Endodermal cell (in vitro differentiated cells): ENCODE results near the gene TMTC4. TPM values are rescaled to one million over a fixed set of nuclear protein-coding genes. Genes with fewer than 3 reads are reported as not detected.

Experiments
- DNase-seq: peaks from one replicate; pipeline ENCODE4 v3.0.0-alpha.2; 2017
- H3K27ac ChIP-seq: 2 replicates; pipeline ENCODE4 v1.5.1; 2013; ENCODE audit warnings: mild to moderate bottlenecking, low read depth, low read length, moderate library complexity
- H3K27me3 ChIP-seq: 2 replicates; pipeline ENCODE4 v1.6.1; 2013; ENCODE audit warnings: mild to moderate bottlenecking, low read length, moderate library complexity; ENCODE audit not compliant: insufficient read depth, control insufficient read depth, poor library complexity, severe bottlenecking
- H3K36me3 ChIP-seq: 2 replicates; pipeline ENCODE4 v1.7.0; 2013; ENCODE audit warnings: mild to moderate bottlenecking, low read length, moderate library complexity; ENCODE audit not compliant: control insufficient read depth, insufficient read depth
- H3K4me1 ChIP-seq: one replicate; pipeline ENCODE4 v1.7.0; 2013; ENCODE audit warnings: low read length; ENCODE audit not compliant: control insufficient read depth, insufficient read depth
- H3K4me3 ChIP-seq: 2 replicates; pipeline ENCODE4 v1.5.1; 2013; ENCODE audit warnings: mild to moderate bottlenecking, low read length, moderate library complexity
- H3K9ac ChIP-seq: 2 replicates; pipeline ENCODE4 v1.6.1; 2013; ENCODE audit warnings: mild to moderate bottlenecking, low read length, moderate library complexity; ENCODE audit not compliant: poor library complexity, severe bottlenecking; ENCODE audit errors: extremely low read depth
- H3K9me3 ChIP-seq: 2 replicates; pipeline ENCODE4 v1.6.1; 2013; ENCODE audit warnings: mild to moderate bottlenecking, low read length, moderate library complexity; ENCODE audit not compliant: control insufficient read depth
- H3K27ac Mint-ChIP-seq: 2 replicates; pipeline ENCODE4 v1.8.0; 2020; ENCODE audit warnings: mixed read lengths
- H3K27me3 Mint-ChIP-seq: 2 replicates; pipeline ENCODE4 v1.8.0; 2021; ENCODE audit warnings: mild to moderate bottlenecking, mixed read lengths; ENCODE audit not compliant: insufficient read depth
- H3K36me3 Mint-ChIP-seq: 2 replicates; pipeline ENCODE4 v1.8.0; 2020; ENCODE audit warnings: low read depth, mixed read lengths
- H3K4me1 Mint-ChIP-seq: 2 replicates; pipeline ENCODE4 v1.8.0; 2020; ENCODE audit warnings: mixed read lengths
- H3K4me3 Mint-ChIP-seq: 2 replicates; pipeline ENCODE4 v1.8.0; 2020; ENCODE audit warnings: mild to moderate bottlenecking, moderate library complexity, mixed read lengths
- H3K9me3 Mint-ChIP-seq: 2 replicates; pipeline ENCODE4 v1.8.0; 2020; ENCODE audit warnings: mild to moderate bottlenecking, mixed read lengths
- CTCF ChIP-seq: fragments of 200-600 bp; sonication (generic); conservative IDR thresholded peaks from 2 replicates; pipeline ENCODE4 v1.5.0; 2021; ENCODE audit warnings: antibody characterized with exemption, mild to moderate bottlenecking
- WGBS, 2 experiments: methylation state at CpG; one replicate each; pipeline versions ENCODE4 v1.1.5 to v1.1.7; 2013; ENCODE audit warnings: missing lambda C conversion rate in 2 of 2, mixed read lengths in 1 of 2; ENCODE audit not compliant: insufficient coverage in 1 of 2, insufficient read length in 1 of 2; 5-methylcytosine and 5-hydroxymethylcytosine counted together
- total RNA-seq, 2 donors: library from RNA; stranded (reverse); fragmentation: NEBNext Ultra II Directional in 1 of 2; extraction: Animal tissue kit (Norgen Biotek cat#: 25700) in 1 of 2; gene quantifications; 2 replicates in 1 of 2; 3 replicates in 1 of 2; pipeline ENCODE4 v1.2.1, GENCODE V29; 2021

TMTC4 gene
- total RNA-seq, 2 donors from 2014 or later = 29.8 to 40.0 TPM

- Mint-ChIP-seq H3K4me3 (no peak overlapping the region), H3K27ac (no peak overlapping the region)
- WGBS, 2 experiments = 94 to 100% methylated on average over 3 to 7 of the region's 7 CpGs
Measured at GRCh38 chr13:100715604-100716003, 41.0 kb upstream of the TMTC4 start.

DNA sequence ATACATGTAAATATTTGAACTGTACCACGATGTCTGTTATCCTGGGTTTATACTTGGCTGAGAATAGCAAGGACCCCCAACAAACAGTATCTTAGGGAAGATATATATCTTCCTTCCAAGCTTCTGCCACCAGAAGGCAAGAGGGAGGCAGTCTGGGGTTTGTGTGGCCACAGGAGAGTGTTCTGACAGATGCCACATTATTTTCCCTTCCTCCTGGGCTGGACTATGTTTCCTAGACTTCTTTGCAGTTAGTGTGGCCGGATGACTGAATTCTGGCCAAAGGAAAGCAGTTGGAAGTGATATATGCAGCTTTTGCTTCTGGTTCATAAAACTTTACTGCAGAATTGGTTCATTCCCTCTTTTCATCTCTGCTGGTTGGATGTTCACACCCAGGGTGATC is 39.9 kb upstream of the TMTC4 start:
- 93% methylated on average over 2 of the region's 2 CpGs; no CpG with 5 or more reads in 1 of the 2 experiments for WGBS, 2 experiments

More at GRCh38 chr13:100715604-100716003, 41.0 kb upstream of the TMTC4 start:
- DNase-seq = no peak
- Histone ChIP-seq H3K4me1 (no peaks in the 10 kb centered on the region), H3K9me3 (peaks cover 14% of the 10 kb centered on the region), H3K4me3 (no peak overlapping the region), H3K9ac (no peak overlapping the region), H3K27ac (no peak overlapping the region), H3K36me3 (no peaks in the 10 kb centered on the region), H3K27me3 (no peaks in the 10 kb centered on the region)
- Mint-ChIP-seq H3K4me1 (no peaks in the 10 kb centered on the region), H3K36me3 (no peaks in the 10 kb centered on the region), H3K9me3 (peaks cover 4% of the 10 kb centered on the region), H3K27me3 (no peaks in the 10 kb centered on the region)
- no peak for TF ChIP-seq CTCF

GRCh38 chr13:100710176-100710575 is 35.6 kb upstream of the TMTC4 start:
- Mint-ChIP-seq H3K36me3 (no peaks in the 10 kb centered on the region), H3K4me1 (no peaks in the 10 kb centered on the region), H3K27me3 (no peaks in the 10 kb centered on the region), H3K9me3 (no peaks in the 10 kb centered on the region), H3K4me3 (no peak overlapping the region), H3K27ac (no peak overlapping the region)
- H3K27ac ChIP-seq = no peak overlapping the region
- peaks cover 3% of the 10 kb centered on the region for H3K4me1 ChIP-seq
- WGBS, 2 experiments = 92 to 100% methylated on average over 3 to 5 of the region's 5 CpGs
- no peak overlapping the region for H3K9ac ChIP-seq
- no peaks in the 10 kb centered on the region for H3K9me3 ChIP-seq
- no peak for TF ChIP-seq CTCF
- no peak overlapping the region for H3K4me3 ChIP-seq
- no peaks in the 10 kb centered on the region for H3K36me3 ChIP-seq
- no peaks in the 10 kb centered on the region for H3K27me3 ChIP-seq
- no peak for DNase-seq

More for the DNA sequence above, 39.9 kb upstream of the TMTC4 start:
- DNase-seq = no peak
- H3K4me3 Mint-ChIP-seq = no peak overlapping the region
- no peak for TF ChIP-seq CTCF
- Histone ChIP-seq H3K27ac (no peak overlapping the region), H3K4me3 (no peak overlapping the region), H3K27me3 (no peaks in the 10 kb centered on the region), H3K4me1 (no peaks in the 10 kb centered on the region), H3K36me3 (no peaks in the 10 kb centered on the region), H3K9me3 (peaks cover 2% of the 10 kb centered on the region), H3K9ac (no peak overlapping the region)
- H3K9me3 Mint-ChIP-seq = no peaks in the 10 kb centered on the region
- no peak overlapping the region for H3K27ac Mint-ChIP-seq
- no peaks in the 10 kb centered on the region for H3K27me3 Mint-ChIP-seq
- no peaks in the 10 kb centered on the region for H3K36me3 Mint-ChIP-seq
- no peaks in the 10 kb centered on the region for H3K4me1 Mint-ChIP-seq
